DOHH2 (cell line): Measurements from ENCODE around the gene SLC29A4.
"Not testable (repeated sequence)": the region's sequence is repeated elsewhere in the genome, so short reads cannot be mapped to it uniquely, and the experiment has no call there.

Experiments used
- H3F3A ChIP-seq: fragments of 200-600 bp; sonication (generic), shearing (Covaris generic); 2 replicates; pipeline ENCODE4 v1.6.0; 2016; ENCODE audit warnings: antibody characterized with exemption, mild to moderate bottlenecking; ENCODE audit not compliant: control insufficient read depth, insufficient read depth
- H3K27ac ChIP-seq: fragments of 200-600 bp; sonication (generic); 2 replicates; pipeline ENCODE4 v1.5.1; 2014; ENCODE audit warnings: low read depth, mild to moderate bottlenecking, low read length, moderate library complexity
- H3K27me3 ChIP-seq: fragments of 200-600 bp; sonication (generic); 2 replicates; pipeline ENCODE4 v1.6.1; 2014; ENCODE audit warnings: mild to moderate bottlenecking, low read length, mixed read lengths; ENCODE audit not compliant: control insufficient read depth
- H3K36me3 ChIP-seq: fragments of 200-600 bp; sonication (generic); 2 replicates; pipeline ENCODE4 v1.6.1; 2014; ENCODE audit warnings: mild to moderate bottlenecking, low read length, moderate library complexity, mixed read lengths; ENCODE audit not compliant: control insufficient read depth
- H3K4me1 ChIP-seq: fragments of 200-600 bp; sonication (generic); 2 replicates; pipeline ENCODE4 v1.6.1; 2014; ENCODE audit warnings: mild to moderate bottlenecking, low read length, mixed read lengths; ENCODE audit not compliant: control insufficient read depth
- H3K4me2 ChIP-seq: fragments of 200-600 bp; sonication (generic); 2 replicates; pipeline ENCODE4 v1.6.0; 2014; ENCODE audit warnings: mild to moderate bottlenecking, low read length, moderate library complexity
- H3K4me3 ChIP-seq: fragments of 200-600 bp; sonication (generic); 2 replicates; pipeline ENCODE4 v1.5.1; 2014; ENCODE audit warnings: mild to moderate bottlenecking, low read length, mixed read lengths
- H3K79me2 ChIP-seq: fragments of 200-600 bp; sonication (generic); 2 replicates; pipeline ENCODE4 v1.6.1; 2014; ENCODE audit warnings: mild to moderate bottlenecking, low read length, mixed read lengths; ENCODE audit not compliant: control insufficient read depth
- H3K9me2 ChIP-seq: fragments of 200-600 bp; sonication (generic); replicated peaks from 2 replicates; pipeline ENCODE4 v1.6.1; 2014; ENCODE audit warnings: mild to moderate bottlenecking, low read length, mixed read lengths; ENCODE audit not compliant: control insufficient read depth
- H3K9me3 ChIP-seq: fragments of 200-600 bp; sonication (generic); 2 replicates; pipeline ENCODE4 v1.6.1; 2014; ENCODE audit warnings: antibody characterized with exemption, low read length, mixed read lengths; ENCODE audit not compliant: control insufficient read depth, insufficient read depth
- H4K20me1 ChIP-seq: fragments of 200-600 bp; sonication (generic); 2 replicates; pipeline ENCODE4 v1.6.0; 2014; ENCODE audit warnings: low read depth, mild to moderate bottlenecking, antibody characterized with exemption, low read length, moderate library complexity; ENCODE audit not compliant: control insufficient read depth, insufficient read depth
- CTCF ChIP-seq: fragments of 200-600 bp; sonication (generic); IDR thresholded peaks from one replicate; pipeline ENCODE4 v1.5.1; 2014; ENCODE audit warnings: antibody characterized with exemption, mild to moderate bottlenecking, low read depth, low read length; ENCODE audit not compliant: poor library complexity, severe bottlenecking
- EZH2phosphoT487 ChIP-seq: fragments of 200-600 bp; sonication (generic); IDR thresholded peaks from 2 replicates; pipeline ENCODE4 v1.6.1; 2017; ENCODE audit warnings: borderline replicate concordance, mild to moderate bottlenecking, antibody characterized with exemption, low read length, moderate library complexity, mixed read lengths

SLC29A4 gene

GRCh38 chr7:5278766-5279165 is 4.0 kb upstream of the SLC29A4 start:
- H3K79me2 ChIP-seq = no peaks in the 10 kb centered on the region
- H3K27ac ChIP-seq = no peak overlapping the region
- no peaks in the 10 kb centered on the region for H3K9me2 ChIP-seq
- no peaks in the 10 kb centered on the region for H3F3A ChIP-seq
- peaks cover 6% of the 10 kb centered on the region for H3K27me3 ChIP-seq
- no peaks in the 10 kb centered on the region for H3K9me3 ChIP-seq
- no peak overlapping the region for H3K4me3 ChIP-seq
- TF ChIP-seq EZH2phosphoT487 (no peak), CTCF (no peak)
- H4K20me1 ChIP-seq = no peaks in the 10 kb centered on the region
- no peaks in the 10 kb centered on the region for H3K4me1 ChIP-seq
- H3K4me2 ChIP-seq = no peak overlapping the region
- H3K36me3 ChIP-seq = no peaks in the 10 kb centered on the region

- Histone ChIP-seq H3K4me1 (no peaks in the 10 kb centered on the region), H3K27me3 (peaks cover 6% of the 10 kb centered on the region), H3F3A (no peaks in the 10 kb centered on the region), H3K9me2 (no peaks in the 10 kb centered on the region), H3K4me2 (no peak overlapping the region), H3K27ac (no peak overlapping the region), H3K36me3 (no peaks in the 10 kb centered on the region), H3K79me2 (no peaks in the 10 kb centered on the region), H4K20me1 (no peaks in the 10 kb centered on the region), H3K4me3 (no peak overlapping the region), H3K9me3 (no peaks in the 10 kb centered on the region)
- TF ChIP-seq EZH2phosphoT487 = no peak
- TF ChIP-seq CTCF = no peak
Observed at GRCh38 chr7:5279734-5280133, 3.0 kb upstream of the SLC29A4 start.

- not testable (repeated sequence) for H3K4me1 ChIP-seq, H3K9me3 ChIP-seq, H3F3A ChIP-seq, H3K4me2 ChIP-seq, H3K27ac ChIP-seq, H3K36me3 ChIP-seq, H3K9me2 ChIP-seq, H3K4me3 ChIP-seq, H4K20me1 ChIP-seq, H3K27me3 ChIP-seq, H3K79me2 ChIP-seq
Observed at GRCh38 chr7:5281598-5282500, 894 bp upstream of the SLC29A4 start.

- no peak for TF ChIP-seq CTCF
- TF ChIP-seq EZH2phosphoT487 = no peak
- Histone ChIP-seq H3K79me2 (no peaks in the 10 kb centered on the region), H4K20me1 (no peaks in the 10 kb centered on the region), H3K4me2 (0 out of 2 replicates have a peak overlapping the region, but pooled peaks have one; percentile 3), H3F3A (no peaks in the 10 kb centered on the region), H3K27me3 (peaks cover 6% of the 10 kb centered on the region), H3K27ac (no peak overlapping the region), H3K4me1 (no peaks in the 10 kb centered on the region), H3K36me3 (no peaks in the 10 kb centered on the region), H3K9me3 (no peaks in the 10 kb centered on the region), H3K9me2 (no peaks in the 10 kb centered on the region), H3K4me3 (no peak overlapping the region)
Observed at GRCh38 chr7:5283421-5284303, 919 bp downstream of the SLC29A4 start.
